Measurements from ENCODE around the gene RADIL. TPM values are rescaled to one million over a fixed set of nuclear protein-coding genes. Genes with fewer than 3 reads are reported as not detected.

The RADIL gene
- total RNA-seq, 3 donors from 2014 or later (not counting 1 experiment from before 2014, with no cell fraction given) = not detected

- no peak for DNase-seq
- H3K36me3 ChIP-seq (ENCODE audit: control insufficient read depth, insufficient read depth, low read length) = peaks cover 61% of the 10 kb centered on the region
- Mint-ChIP-seq H3K4me3 (no peak overlapping the region), H3K27me3 (ENCODE audit: low read depth in 2 of 2) (no peaks in the 10 kb centered on the region), H3K27ac (no peak overlapping the region), H3K36me3 (no peaks in the 10 kb centered on the region), H3K4me1 (peaks cover 8 to 9% of the 10 kb centered on the region in 2 donors), H3K9me3 (no peaks in the 10 kb centered on the region)
- H3K4me3 ChIP-seq (ENCODE audit: low read length) = no peak overlapping the region
- H3K27me3 ChIP-seq (ENCODE audit: control insufficient read depth, insufficient read depth, low read length) = no peaks in the 10 kb centered on the region
- H3K4me1 ChIP-seq (ENCODE audit: control insufficient read depth, insufficient read depth, low read length) = peaks cover 5% of the 10 kb centered on the region
- no peak for TF ChIP-seq CTCF (IDR thresholded peaks at IDR 0.05)
- no peaks in the 10 kb centered on the region for H3K9me3 ChIP-seq (ENCODE audit: control insufficient read depth, insufficient read depth, low read length)
- WGBS (ENCODE audit: insufficient coverage) = 97% methylated on average over 36 of the region's 36 CpGs
- intact Hi-C loops (cut with micrococcal nuclease) = no loop called here
- no peak overlapping the region for H3K27ac ChIP-seq (ENCODE audit: low read length)
- no peak for ATAC-seq
Measured at GRCh38 chr7:4782333-4783291, 100.9 kb downstream of the RADIL start.

GRCh38 chr7:4781366-4782069 lies 102.0 kb downstream of the RADIL start:
- DNase-seq = no peak
- Mint-ChIP-seq H3K27me3 (ENCODE audit: low read depth in 2 of 2) (no peaks in the 10 kb centered on the region), H3K4me1 (peaks cover 14 to 15% of the 10 kb centered on the region in 2 donors), H3K9me3 (no peaks in the 10 kb centered on the region), H3K36me3 (no peaks in the 10 kb centered on the region), H3K4me3 (no peak overlapping the region), H3K27ac (no peak overlapping the region)
- Histone ChIP-seq H3K4me3 (ENCODE audit: low read length) (no peak overlapping the region), H3K27ac (ENCODE audit: low read length) (no peak overlapping the region), H3K4me1 (ENCODE audit: control insufficient read depth, insufficient read depth, low read length) (peaks cover 9% of the 10 kb centered on the region), H3K9me3 (ENCODE audit: control insufficient read depth, insufficient read depth, low read length) (no peaks in the 10 kb centered on the region), H3K27me3 (ENCODE audit: control insufficient read depth, insufficient read depth, low read length) (no peaks in the 10 kb centered on the region), H3K36me3 (ENCODE audit: control insufficient read depth, insufficient read depth, low read length) (peaks cover 53% of the 10 kb centered on the region)
- no peak for ATAC-seq
- intact Hi-C loops (cut with micrococcal nuclease) = no loop called here
- no peak for TF ChIP-seq CTCF (IDR thresholded peaks at IDR 0.05)
- 97% methylated on average over 27 of the region's 27 CpGs for WGBS (ENCODE audit: insufficient coverage)

DNA sequence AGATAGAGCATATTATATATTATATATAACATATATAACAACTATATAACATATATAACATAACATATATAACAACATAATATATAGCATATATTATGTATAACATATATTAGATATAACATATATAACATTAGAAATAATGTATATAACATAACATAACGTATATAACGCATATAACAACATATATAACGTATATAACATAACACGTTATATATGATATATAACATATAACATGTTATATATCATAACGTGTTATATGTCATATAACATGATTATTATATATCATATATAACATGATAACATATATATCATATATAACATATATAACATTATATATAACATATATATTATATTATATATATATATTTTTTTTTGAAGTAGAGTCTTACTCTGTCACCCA lies 104.4 kb downstream of the RADIL start:
- no peak overlapping the region for H3K4me3 ChIP-seq (ENCODE audit: low read length)
- no peaks in the 10 kb centered on the region for H3K27me3 ChIP-seq (ENCODE audit: control insufficient read depth, insufficient read depth, low read length)
- no peak for DNase-seq
- peaks cover 25% of the 10 kb centered on the region for H3K4me1 ChIP-seq (ENCODE audit: control insufficient read depth, insufficient read depth, low read length)
- Mint-ChIP-seq H3K4me1 (peaks cover 31 to 34% of the 10 kb centered on the region in 2 donors), H3K9me3 (no peaks in the 10 kb centered on the region), H3K36me3 (no peaks in the 10 kb centered on the region), H3K4me3 (no peak overlapping the region), H3K27ac (no peak overlapping the region), H3K27me3 (ENCODE audit: low read depth in 2 of 2) (no peaks in the 10 kb centered on the region)
- TF ChIP-seq CTCF (IDR thresholded peaks at IDR 0.05) = no peak
- H3K9me3 ChIP-seq (ENCODE audit: control insufficient read depth, insufficient read depth, low read length) = no peaks in the 10 kb centered on the region
- intact Hi-C loops (cut with micrococcal nuclease) = loop anchor here (5.0 kb wide), 1 partner anchor 137 kb away; no protein-coding TSS in a partner anchor
- no peak for ATAC-seq
- H3K36me3 ChIP-seq (ENCODE audit: control insufficient read depth, insufficient read depth, low read length) = peaks cover 32% of the 10 kb centered on the region
- no CpG with 5 or more reads among the region's 5 CpGs for WGBS (ENCODE audit: insufficient coverage)
- no peak overlapping the region for H3K27ac ChIP-seq (ENCODE audit: low read length)
